GM12878 (cell line): ENCODE data around the gene NQO1.

Experiments used
- EP300 ChIP-seq, 2 experiments: fragments of 150-350 bp in 1 of 2; IDR thresholded peaks; 2 replicates each; pipeline ENCODE4 v1.6.1; 2011 to 2012; ENCODE audit warnings: low read depth in 2 of 2, low read length in 2 of 2, borderline replicate concordance in 1 of 2, improper control_type of control experiment in 1 of 2, inconsistent platforms in 1 of 2; ENCODE audit not compliant: control insufficient read depth in 1 of 2
- EZH2 ChIP-seq: IDR thresholded peaks from 2 replicates; pipeline ENCODE4 v1.6.1; 2012; ENCODE audit warnings: low read depth, mild to moderate bottlenecking, control low read depth, inconsistent platforms, low read length, borderline replicate concordance; ENCODE audit not compliant: control insufficient read depth
- FOS ChIP-seq: IDR thresholded peaks from 3 replicates; pipeline ENCODE4 v1.6.1; 2011; ENCODE audit warnings: borderline replicate concordance; ENCODE audit not compliant: insufficient read length; ENCODE audit errors: extremely low read depth
- MXI1 ChIP-seq: fragments of 150-350 bp; IDR thresholded peaks from 2 replicates; pipeline ENCODE4 v1.6.1; 2011; ENCODE audit warnings: low read depth, mild to moderate bottlenecking, inconsistent platforms, low read length, improper control_type of control experiment
- POLR2A ChIP-seq: IDR thresholded peaks from 2 replicates; pipeline ENCODE4 v1.6.1; 2011; ENCODE audit warnings: low read depth, mild to moderate bottlenecking, low read length
- SIN3A ChIP-seq: IDR thresholded peaks from 2 replicates; pipeline ENCODE4 v1.6.1; 2012; ENCODE audit warnings: low read depth, low read length, improper control_type of control experiment
- SPI1 ChIP-seq: IDR thresholded peaks from 2 replicates; pipeline ENCODE4 v1.6.1; 2011; ENCODE audit warnings: low read depth, mild to moderate bottlenecking, low read length, moderate library complexity, borderline replicate concordance; ENCODE audit not compliant: insufficient read depth
- YY1 ChIP-seq: IDR thresholded peaks from 2 replicates; pipeline ENCODE4 v1.6.1; 2011; ENCODE audit warnings: low read depth, mild to moderate bottlenecking, low read length
- TF ChIP-seq, protein P1 (sequence below): IDR thresholded peaks from 2 replicates; pipeline ENCODE4 v1.6.1; 2012; ENCODE audit warnings: low read depth, low read length, improper control_type of control experiment
- TF ChIP-seq, protein P2 (sequence below), 3 experiments: IDR thresholded peaks in 2 of 3; conservative IDR thresholded peaks in 1 of 3; 2 replicates each; pipeline ENCODE4 v1.5.1; 2011; ENCODE audit warnings: low read depth in 3 of 3, low read length in 3 of 3, mild to moderate bottlenecking in 3 of 3, control low read depth in 2 of 3, moderate library complexity in 2 of 3, inconsistent platforms in 1 of 3, mixed read lengths in 1 of 3; ENCODE audit not compliant: control insufficient read depth in 2 of 3, insufficient read depth in 1 of 3; ENCODE audit errors: extremely low read depth in 1 of 3

DNA sequence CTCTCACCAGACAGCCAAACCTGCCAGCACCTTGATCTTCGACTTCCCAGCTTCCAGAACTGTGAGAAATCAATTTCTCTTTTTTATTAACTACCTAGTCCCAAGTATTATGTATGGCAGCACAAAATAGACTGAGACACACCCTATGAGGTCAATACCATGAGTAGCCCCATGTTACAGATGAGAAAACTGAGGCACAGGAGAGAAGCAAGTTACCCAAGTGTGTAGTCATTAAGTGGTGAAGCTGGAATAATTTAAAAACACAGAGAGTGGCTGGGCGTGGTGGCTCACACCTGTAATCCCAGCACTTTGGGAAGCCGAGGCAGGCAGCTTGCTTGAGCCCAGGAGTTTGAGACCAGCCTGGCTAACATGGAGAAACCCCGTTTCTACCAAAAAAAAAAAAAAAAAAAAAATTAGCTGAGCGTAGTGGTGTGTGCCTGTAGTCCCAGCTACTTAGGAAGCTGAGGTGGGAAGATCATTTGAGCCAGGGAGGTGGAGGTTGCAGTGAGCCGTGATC, 4.9 kb downstream of the NQO1 start:
- TF ChIP-seq EZH2: no peak
- TF ChIP-seq SIN3A: no peak
- no peak for TF ChIP-seq SPI1
- TF ChIP-seq, protein P1, sequence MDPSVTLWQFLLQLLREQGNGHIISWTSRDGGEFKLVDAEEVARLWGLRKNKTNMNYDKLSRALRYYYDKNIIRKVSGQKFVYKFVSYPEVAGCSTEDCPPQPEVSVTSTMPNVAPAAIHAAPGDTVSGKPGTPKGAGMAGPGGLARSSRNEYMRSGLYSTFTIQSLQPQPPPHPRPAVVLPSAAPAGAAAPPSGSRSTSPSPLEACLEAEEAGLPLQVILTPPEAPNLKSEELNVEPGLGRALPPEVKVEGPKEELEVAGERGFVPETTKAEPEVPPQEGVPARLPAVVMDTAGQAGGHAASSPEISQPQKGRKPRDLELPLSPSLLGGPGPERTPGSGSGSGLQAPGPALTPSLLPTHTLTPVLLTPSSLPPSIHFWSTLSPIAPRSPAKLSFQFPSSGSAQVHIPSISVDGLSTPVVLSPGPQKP: no peak
- no peak for TF ChIP-seq POLR2A
- TF ChIP-seq EP300 (IDR thresholded peaks at IDR 0.05; ENCODE audit: borderline replicate concordance in 1 of 2, control insufficient read depth in 1 of 2, low read depth in 2 of 2, low read length in 2 of 2): no peak
- TF ChIP-seq, protein P2, sequence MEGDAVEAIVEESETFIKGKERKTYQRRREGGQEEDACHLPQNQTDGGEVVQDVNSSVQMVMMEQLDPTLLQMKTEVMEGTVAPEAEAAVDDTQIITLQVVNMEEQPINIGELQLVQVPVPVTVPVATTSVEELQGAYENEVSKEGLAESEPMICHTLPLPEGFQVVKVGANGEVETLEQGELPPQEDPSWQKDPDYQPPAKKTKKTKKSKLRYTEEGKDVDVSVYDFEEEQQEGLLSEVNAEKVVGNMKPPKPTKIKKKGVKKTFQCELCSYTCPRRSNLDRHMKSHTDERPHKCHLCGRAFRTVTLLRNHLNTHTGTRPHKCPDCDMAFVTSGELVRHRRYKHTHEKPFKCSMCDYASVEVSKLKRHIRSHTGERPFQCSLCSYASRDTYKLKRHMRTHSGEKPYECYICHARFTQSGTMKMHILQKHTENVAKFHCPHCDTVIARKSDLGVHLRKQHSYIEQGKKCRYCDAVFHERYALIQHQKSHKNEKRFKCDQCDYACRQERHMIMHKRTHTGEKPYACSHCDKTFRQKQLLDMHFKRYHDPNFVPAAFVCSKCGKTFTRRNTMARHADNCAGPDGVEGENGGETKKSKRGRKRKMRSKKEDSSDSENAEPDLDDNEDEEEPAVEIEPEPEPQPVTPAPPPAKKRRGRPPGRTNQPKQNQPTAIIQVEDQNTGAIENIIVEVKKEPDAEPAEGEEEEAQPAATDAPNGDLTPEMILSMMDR (IDR thresholded peaks at IDR 0.05 in 2 of 3, conservative IDR thresholded peaks at IDR 0.05 in 1 of 3; ENCODE audit: control insufficient read depth in 2 of 3, extremely low read depth in 1 of 3, insufficient read depth in 1 of 3, low read depth in 3 of 3, low read length in 3 of 3): no peak
- no peak for TF ChIP-seq FOS
- no peak for TF ChIP-seq YY1
- TF ChIP-seq MXI1: no peak
